GM18511 (cell line): ENCODE results near the gene DLG2.

Experiments used
- ATAC-seq: cut with Tn5 transposase; IDR thresholded peaks from one replicate; pipeline ENCODE4 v1.9.1; 2021; ENCODE audit warnings: mild to moderate bottlenecking, moderate library complexity; ENCODE audit not compliant: unreplicated experiment

The DLG2 gene

DNA sequence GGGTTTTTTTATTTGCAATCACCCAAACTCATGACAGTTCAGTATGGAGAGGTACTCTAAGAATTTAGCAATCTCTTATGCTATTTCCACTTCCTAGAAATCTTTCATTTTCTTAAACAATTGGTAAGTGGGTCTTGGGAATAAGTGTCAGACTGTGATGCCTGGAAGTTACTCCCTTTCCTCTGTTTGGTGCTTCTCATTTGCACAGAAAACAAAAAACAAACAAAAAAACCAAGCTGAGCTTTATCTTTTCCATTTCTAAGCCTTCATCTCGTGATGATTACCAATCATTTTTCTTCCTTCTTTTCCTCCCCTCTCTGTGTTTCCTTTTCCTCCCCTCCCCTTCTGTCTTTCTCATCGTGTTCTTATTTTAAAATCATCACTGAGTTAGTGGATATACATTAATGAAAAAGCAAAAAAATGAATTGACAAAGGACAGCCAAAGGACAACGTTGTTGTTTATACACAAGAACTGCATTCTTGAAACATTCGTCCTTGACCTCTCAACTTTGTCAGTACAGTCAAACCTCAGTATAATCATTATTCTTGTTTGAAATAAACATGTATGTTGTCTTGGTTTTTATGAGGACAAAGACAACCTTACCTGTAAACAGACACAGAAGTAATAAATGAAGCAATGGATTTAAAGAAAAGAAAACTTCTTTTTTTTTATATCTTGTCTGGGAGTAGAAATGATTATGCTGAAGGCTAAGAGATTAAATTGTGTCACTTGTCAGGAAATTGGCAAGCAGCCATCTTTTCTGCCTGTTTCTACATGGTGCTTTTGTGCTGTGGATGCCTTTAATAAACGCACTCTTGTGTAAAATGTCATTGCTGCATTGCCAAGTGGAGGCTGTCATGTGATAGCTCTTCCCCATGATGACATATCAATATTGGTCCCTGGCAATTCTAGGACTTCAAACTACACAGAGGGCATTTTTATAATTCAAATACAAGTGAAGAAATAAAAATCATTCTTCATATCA lies 1537.8 kb downstream of the DLG2 start:
- no peak for ATAC-seq

DNA sequence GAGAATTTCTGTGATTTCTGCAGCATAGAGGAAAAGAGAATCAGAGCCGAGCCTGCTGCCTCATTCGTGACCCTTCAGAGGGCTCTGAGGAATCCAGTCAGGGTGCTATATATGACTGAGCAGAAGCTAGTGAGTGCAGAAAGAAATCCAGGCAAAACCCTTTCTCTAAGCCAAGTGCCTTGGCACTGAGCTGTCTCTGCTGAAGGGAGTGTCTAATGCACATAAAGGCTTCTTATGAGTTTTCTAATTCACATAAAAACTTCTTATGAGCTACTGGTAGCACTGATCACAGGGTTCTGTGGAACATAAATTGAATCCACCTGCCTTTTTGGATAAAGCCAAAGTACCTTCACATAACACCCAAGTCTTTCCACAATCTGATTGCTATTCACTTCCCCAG lies 1555.3 kb downstream of the DLG2 start:
- no peak for ATAC-seq

DNA sequence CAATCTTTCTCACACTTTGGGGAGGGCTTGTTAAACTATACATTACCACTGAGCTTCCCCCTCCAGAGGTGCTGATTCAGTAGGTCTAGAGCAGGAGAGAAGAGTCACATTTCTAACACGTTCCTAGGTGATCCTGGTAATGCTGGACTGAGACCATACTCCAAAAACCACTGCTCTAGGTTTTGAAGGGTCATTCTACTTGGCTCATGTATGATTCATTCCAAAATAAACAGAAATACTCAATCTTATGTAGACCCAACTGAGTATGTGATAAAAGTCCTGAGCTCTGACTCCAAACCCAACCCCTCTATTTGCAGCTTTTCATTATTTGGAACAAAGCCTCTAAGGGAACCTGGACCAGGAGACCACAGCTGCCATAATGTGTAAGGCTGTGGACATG lies 1558.1 kb downstream of the DLG2 start:
- ATAC-seq = no peak

DNA sequence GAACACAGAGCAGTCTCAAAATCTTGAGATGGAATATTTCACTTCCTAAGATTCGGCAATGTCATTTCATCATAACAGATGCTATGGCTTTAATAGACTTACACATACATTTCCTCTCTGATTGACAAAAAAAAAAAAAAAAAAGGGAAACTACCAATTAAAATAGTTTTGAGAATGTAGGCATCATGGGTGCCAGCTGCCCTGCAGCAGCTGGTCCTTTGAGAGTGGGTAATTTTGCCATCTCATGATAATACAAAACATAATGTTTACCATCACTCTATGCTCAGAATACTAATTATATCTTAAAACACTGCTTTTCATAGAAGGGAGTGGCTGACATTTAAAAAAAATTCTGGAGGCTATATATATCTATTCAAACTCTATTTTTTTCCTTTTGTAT lies 1565.4 kb downstream of the DLG2 start:
- ATAC-seq = no peak

DNA sequence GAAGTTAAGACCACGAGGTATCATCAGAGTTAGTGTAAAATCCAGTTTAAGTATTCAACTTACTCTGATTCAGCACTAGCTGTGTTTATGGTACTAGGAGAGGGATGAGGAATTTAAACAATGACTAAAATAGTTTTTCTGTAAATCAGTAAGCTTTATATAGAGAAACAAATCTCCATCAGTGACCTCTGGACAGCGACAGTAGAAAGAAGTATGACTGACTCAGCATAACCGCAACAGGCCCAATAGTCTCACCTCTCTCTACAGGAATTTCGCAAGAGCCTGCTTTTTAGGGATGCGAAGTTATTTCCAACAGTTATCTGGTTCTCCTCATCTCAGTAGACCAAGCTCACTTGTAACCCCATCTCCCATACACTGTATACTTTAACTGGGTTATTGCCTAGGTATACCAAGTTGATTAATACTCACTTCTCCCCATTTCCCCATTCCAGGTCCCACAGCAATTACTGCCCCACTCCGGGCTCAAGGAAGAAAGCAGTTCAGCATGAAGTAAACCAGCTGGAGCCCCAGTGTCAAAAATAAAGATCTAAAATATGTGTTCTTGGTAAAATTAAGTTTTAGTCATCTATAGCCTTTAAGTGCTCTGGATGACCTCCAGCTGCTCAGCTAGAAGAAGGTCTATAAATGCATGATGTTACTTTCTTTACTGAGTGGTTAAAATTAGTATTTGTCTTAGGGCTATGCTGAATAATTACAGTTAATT lies 1570.3 kb downstream of the DLG2 start:
- ATAC-seq = no peak

DNA sequence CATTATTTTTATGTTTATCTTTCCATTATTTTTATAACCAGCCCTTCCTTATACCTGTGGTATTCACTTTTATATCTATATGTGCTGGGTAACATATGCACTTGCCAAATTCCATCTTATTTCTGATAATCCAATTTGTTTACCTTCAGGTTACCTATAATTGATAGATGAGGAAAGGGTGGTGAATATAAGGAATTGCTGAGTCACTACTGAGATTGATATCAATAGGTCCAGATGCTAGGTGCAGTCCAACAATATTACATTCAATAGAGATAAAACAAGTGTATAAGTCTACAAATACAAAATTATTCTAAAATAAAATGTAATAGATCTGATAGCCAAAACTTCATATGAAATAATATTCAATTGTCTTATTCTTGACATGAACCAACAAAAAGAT lies 1582.0 kb downstream of the DLG2 start:
- ATAC-seq = no peak

DNA sequence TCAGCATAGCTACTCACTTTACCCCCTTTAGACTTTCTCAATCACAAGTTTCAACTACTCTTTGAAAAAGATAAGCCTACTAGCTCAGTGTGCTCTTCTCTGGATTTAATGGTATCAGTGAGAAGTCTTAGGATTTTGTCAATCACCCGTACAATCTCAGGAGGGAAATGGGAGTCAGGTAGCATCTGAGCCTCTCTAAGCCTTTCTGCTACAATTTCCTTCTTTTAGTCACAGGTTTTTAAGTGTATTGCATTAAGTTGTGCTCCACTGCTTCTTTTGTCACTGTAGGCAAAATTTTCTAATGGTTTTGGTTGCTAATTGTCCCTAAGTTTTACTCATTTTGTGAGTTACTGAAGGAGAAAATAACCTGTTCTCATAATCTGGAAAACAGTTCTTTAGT lies 1582.4 kb downstream of the DLG2 start:
- no peak for ATAC-seq

DNA sequence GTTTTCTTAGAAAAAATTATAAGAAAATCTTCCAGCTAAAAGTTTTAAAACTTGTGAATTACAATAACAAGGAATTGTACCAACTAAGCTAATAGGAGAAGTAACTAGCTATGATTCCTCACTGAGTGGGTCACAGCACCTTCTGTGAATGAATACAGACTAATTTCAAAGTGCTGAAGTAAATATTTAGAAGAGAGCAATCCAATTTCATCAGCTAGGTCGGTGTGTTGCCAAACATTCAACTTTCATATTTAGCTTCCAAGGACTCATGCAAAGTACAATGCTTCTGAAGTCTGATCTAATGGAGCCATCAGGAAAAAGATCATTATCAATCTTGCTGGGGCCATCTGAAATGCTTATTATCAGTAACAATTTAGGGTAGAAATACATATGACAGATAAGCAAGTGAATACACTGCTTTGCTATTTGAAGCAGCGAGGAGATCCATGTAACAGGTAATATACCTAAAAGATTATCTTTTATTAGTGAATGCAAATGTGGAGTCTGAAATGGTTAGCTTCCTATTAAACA lies 1590.4 kb downstream of the DLG2 start:
- no peak for ATAC-seq

DNA sequence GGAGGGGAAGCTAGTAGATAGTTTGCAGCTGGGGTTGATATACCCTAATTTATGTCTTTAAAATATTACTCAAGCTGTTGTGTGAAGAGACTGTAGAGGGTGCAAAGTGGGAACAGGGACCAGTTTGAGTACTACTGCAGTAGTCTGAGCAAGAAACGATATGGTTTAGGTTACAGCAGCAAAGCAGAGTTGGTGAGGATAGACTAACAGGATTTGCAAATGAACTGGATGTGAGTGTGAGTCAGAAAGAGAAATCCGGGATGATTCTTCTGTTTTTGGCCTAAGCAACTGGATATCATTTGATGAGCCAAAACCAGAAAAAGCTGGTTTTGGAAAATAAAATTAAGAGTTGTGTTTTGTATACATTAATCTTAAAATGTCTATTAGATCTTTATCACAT lies 1591.5 kb downstream of the DLG2 start:
- no peak for ATAC-seq

DNA sequence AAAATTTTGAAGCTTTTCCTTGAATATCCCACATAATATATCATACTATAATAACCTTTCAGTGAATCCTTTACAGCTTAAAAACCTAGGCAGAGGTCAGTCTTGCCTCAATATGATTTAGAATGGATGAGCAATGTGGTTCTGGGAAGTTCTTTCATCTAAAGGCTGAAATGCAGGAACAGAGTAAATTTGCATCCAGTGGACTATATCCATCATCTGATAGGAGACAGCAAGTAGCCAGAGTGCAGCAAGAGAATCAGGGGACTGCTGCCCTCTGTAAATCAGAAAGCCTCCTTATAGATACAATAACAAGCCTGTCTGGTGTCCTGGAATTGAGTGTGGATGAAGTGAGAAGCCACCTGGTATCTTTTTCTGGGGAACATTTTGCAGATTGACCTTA lies 1592.7 kb downstream of the DLG2 start:
- no peak for ATAC-seq

DNA sequence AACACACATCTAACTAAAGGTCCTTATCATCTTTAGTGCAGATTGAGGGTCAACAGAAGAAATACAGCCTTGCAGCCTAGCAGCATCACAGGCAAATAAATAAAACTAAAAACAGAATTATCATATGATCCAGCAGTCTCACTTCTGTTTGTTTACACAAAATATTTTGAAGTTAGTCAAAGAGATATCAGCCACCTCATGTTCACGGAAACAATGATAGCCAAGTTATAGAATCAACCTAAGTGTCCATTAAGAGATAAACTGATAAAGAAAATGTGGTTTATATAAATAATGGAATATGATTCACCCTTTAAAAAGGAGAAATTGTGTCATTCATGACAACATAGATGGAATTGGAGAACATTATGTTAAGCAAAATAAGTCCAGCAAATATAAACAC lies 1602.9 kb downstream of the DLG2 start:
- no peak for ATAC-seq

DNA sequence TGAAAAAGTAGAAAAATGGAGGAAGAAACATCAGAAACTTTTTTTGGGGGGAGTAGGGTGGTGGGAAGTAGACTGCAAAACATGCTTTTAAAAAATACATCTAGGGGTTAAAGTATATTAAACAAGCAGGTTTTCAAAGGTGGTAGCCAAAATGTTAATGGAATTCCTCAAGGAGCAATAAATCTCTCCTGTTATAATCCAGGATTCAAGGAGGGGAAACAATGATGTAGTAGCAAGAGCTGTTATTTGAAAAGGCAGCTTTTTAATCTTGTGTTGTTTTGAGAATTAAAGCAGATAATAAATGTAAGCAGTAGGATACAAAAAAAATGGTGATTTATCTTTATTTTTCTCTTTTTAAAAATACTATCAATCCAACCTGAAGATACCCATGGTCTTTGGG lies 1604.4 kb downstream of the DLG2 start:
- ATAC-seq = no peak

DNA sequence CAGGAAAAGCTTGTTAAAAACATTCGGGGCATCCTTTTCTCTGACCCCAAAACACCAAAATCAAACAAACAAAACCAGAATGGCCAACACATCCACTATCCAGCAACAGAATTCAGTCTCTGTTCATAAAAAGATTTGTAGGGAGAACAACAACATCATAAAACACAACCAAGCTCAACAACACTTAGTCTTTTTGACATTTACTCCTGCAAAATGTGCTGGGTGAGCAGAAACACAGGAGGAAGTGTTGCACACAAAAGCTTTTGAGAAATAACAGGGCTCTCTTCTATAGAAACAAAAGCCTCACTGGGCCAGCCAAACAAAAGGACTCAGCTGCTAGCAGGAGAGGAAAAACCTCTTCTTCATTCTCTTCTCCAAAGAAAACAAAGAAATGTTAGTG lies 1604.9 kb downstream of the DLG2 start:
- ATAC-seq = no peak

DNA sequence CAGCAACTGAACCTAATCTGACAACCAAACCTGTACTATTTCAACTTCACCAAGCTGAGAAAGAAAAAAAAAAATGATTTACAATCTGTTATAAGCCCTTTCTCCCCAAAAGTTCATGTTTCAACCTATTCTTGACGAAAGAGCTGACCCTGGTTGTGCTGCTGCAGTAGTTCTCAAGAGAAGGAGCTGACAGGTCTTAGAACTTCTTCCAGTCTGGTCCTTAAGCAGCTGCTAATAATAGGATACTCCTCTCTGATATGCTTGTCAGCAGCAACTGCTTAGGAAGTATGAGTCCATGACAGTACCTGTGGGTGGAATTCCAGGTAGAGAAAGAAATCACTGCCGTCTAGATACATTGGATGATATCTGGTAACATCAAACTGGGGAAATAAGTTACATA lies 1605.9 kb downstream of the DLG2 start:
- ATAC-seq = no peak

DNA sequence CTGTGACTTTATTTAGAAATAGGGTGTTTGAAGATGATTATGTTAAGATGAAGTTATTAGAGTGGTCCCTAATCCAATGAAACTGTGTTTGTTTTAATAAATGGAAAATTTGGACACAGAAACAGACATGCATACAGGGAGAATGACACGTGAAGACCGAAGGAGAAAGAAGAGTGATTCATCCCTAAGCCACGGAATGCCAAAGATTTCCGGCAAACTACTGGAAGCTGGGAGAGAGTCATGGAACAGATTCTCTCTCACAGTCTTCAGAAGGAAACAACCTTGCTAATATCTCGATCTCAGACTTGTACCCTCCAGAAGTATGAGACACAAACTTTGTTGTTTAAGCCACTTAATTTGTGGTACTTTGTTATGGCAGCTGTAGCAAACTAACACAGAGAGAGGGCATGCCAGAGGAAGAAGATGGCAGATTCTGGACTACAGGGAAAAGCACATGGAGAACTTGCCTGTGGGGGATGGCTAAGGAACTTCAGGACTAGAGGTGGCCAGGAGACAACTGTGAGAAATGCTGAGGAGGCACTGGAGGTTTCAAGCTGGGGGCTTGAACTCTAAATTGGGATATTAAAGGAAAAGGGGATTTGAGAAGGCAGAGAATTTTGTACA lies 1607.5 kb downstream of the DLG2 start:
- no peak for ATAC-seq

DNA sequence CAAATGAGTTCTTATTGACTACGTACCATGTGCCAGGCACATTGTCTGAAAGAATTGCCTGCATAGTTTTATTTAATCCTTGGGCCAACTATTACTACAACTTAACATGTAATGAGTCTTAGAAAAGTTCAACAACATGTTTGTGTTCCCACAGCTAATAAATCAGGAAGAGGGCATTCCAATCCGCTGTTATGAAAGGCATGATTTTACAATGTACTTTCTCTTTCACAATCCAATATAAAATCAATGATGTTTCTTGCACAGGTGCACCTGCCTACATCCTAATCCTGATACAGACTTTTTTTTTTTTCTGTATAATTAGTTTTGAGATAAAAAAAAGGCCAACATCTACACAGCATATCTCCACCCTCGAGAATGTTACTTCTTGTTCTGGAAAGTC lies 1612.6 kb downstream of the DLG2 start:
- ATAC-seq = no peak

DNA sequence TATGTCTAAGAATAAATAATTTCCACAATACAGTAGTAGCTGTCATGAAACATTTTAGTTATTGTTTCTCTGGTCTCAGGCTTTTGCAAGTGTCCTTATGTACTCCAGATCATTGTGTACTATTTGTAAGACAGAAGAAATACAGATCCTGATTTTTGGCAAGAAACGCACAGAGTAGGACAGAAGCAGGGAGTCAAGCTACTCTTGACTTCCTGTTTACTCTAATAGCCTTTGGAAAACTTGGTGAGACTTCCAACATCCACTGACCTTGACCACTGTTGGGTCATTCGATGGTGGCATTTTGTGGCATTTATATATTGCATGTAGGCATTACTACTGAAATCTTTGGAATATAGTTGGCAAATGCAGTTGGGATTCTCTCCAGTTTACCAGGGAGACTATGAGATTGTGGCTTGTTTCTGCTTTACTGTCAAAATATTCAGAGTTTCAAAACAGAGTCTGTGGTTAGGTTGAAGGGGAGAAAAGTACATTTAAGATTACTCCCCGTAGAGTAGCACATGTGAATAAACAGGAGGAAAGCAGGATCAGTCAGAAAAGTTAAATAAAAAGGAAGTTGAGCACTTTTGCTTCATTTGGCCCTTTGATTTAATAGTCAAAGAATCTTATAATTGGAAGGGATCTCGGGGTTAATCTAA lies 1614.8 kb downstream of the DLG2 start:
- ATAC-seq = no peak

DNA sequence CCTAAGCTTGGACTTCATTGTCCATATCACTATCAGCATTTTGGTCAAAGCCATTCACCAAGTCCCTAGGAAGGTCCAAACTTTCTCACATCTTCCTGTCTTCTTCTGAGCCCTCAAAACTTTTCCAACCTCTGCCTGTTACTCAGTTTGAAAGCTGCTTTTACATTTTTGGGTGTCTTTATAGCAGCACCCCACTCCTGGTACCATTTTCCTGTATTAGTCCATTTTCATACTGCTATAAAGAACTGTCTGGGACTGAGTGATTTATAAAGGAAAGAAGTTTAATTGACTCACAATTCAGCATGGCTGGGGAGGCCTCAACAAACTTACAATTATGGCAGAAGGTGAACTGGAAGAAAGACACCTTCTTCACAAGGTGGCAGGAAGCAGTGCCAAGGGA lies 1624.0 kb downstream of the DLG2 start:
- ATAC-seq = no peak

DNA sequence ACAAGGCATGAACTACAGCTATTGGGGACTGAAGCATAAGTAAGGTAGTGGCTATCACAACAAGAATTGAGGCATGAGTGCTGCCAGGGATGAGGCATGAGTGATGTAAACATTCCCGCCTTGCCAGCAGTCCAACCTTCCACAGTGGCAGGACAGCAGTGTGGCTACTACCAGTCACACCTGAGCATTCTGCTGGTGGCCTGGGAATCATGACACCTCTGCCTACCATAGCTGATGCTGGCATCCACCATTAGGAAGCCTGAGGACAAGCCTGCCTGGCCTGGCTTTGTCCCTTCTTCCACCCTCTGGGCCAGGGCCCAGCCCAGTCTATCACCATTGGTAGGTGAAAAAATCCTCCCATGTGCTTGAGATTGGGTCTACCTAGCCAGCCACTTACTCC lies 1628.2 kb downstream of the DLG2 start:
- no peak for ATAC-seq

DNA sequence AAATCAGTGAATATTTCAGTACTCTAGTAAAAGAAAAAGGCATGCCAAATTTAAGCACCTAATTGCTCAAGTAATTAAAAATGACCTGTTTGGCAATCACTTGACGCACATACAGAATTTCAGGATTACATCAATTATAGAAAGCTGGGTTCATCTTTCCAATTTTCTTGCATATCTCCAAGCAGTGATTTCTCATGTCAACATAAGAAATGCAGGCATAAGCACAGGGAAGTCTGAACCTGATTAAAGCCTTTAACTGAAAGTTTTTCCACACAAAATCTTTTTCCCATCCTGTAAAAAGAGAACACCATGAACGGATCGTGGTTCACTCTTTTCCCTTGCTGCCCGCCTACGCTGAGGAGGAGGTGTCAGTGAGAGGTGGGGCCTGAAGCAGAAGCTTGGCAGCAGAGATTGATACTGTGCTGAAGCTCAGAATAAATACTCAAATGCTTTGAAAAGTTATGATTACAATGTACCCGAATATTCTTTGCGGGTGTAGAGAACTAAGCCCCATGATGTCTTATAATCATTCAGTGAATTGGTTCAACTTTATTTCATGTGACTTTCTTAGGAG lies 1636.9 kb downstream of the DLG2 start:
- ATAC-seq = no peak

DNA sequence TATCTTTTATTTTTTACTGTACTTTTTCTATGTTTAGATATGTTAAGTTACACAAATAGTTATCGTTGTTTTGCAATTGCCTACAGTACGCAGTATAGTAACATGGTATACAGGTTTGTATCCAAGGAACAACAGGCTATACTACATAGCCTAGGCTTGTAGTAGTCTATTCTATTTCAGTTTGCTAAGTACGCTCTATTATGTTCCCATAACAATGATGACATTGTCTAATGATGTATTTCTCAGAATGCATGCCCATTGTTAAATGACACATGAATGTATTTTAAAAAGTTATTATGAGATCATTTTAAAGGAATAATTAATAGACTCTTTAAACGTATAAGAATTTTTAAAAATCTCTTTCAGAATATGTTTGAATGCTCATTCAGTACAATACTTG lies 1644.3 kb downstream of the DLG2 start:
- ATAC-seq = no peak
